GM19324 (cell line): ENCODE measurements around the gene ACSBG1.
A peak's percentile ranks its signal among the peaks of the same experiment; 100 is the strongest.

ENCODE experiments used
- ATAC-seq: cut with Tn5 transposase; IDR thresholded peaks from one replicate; pipeline ENCODE4 v1.9.1; 2021; ENCODE audit warnings: mild to moderate bottlenecking, moderate library complexity; ENCODE audit not compliant: unreplicated experiment, low FRiP score

Gene ACSBG1

DNA sequence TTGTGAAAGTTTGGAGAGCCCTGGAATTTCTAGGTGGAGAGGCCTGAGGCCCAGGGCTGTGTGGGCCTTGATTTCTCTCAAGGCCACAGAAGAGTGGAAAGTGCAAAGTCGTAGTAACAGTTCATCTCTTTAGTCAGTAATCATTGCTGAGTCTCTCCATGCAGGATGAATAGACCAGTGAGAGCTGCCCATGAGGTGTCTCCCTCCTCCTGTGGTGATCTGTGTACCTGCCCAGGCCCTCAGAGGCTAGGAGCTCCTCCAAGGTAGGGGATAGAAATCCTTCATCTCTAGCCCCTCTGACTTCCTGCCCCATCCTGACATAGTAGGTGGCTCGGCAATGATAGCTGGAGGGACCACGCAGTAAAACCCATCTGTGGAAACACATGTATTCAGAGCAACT lies 92.0 kb downstream of the ACSBG1 start:
- ATAC-seq = no peak

DNA sequence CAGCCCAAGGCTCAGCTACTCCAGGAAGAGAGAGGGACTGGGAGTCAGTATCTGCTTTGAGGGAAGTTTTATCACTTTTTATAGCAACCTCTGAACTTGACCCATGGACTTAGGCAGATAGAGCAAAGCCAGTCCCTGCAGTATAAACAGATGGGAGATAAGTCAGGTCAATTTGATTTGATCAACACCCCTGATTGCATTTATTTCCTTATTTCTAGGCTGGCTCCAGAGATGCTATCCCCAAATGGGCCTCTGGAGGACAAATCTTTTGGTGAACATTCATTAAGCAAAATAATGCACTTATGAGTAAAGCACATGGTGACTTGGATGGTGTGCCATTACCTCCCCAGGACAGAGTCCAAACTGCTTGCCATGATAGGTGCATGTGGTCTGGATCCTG lies 94.1 kb downstream of the ACSBG1 start:
- ATAC-seq = no peak

DNA sequence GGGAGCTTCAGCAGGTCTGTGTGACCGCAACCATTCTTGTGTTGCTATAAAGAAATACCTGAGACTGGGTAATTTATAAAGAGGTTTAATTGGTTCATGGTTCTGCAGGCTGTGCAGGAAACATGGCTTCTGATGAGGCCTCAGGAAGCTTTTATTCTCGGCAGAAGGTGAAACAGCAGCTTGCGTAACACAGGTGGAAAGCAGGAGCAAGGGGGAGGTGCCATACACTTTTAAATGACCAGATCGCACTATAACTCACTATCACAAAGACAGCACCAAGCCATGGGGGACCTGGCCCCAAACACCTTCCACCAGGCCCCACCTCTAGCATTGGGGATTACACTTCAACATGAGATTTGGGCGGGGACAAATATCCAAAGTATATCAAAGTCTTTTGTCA lies 94.8 kb downstream of the ACSBG1 start:
- no peak for ATAC-seq

DNA sequence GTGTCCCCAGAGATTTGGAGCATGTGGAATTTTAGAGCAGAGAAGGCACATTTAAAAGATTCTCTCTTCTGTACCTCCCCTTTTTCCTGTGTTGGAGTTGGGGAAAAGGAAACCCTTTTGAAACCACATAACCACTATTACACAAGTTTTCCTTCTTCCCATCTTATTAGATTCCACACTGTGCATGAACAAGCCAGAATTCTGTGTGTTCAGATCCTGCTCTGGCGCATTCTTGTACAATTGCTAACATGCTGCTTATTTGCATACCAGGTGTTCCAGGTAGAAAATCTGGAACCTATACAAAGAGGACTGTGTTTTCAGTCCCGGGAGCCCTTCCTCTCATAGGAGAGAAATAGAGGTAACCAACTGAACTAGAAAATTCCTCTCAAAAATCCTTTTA lies 100.6 kb downstream of the ACSBG1 start:
- ATAC-seq = no peak

DNA sequence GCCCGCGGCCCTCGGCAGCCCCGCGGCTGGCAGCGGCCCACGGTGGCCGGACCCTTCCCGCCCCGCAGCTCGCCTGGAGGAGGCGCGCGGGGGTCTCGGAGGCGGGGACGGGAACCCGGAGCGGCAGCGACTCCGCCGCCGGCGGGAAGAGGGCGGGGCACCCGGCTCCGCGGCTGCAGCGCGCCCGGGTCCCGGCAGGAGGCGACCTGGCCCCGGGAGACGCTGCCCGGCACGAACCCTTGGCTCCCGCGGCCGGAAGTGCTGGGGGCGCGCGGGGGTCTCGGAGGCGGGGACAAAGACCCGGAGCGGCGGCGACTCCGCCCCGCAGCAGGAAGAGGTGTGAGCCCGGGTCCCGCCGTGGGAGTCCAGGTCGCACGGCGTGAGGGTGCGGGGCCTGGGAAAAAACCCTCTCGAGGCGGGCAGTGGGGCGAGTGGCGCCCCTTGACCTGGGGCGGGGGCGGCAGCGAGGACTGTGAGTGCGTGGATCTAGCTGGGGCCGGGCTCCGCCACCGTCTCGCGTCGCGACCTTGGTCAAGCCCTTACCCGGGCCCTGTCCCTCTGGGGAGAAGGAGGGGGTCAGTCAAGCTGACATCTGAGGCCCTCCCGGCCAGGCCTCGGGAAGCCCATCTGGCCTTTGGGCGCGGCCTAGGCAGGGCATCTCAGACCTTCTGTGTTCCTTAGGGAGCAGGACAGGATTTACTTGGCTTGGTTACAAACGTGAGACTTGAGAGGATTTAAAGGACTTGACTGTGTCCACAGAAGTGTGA lies 102.9 kb downstream of the ACSBG1 start, which contains the start of gene CIB2:
Gene CIB2, minus strand, starts transcription at position 151 of the 767 bp plus-strand sequence. CDS start 230 bp downstream, outside the sequence.
- ATAC-seq = peak; percentile 75

DNA sequence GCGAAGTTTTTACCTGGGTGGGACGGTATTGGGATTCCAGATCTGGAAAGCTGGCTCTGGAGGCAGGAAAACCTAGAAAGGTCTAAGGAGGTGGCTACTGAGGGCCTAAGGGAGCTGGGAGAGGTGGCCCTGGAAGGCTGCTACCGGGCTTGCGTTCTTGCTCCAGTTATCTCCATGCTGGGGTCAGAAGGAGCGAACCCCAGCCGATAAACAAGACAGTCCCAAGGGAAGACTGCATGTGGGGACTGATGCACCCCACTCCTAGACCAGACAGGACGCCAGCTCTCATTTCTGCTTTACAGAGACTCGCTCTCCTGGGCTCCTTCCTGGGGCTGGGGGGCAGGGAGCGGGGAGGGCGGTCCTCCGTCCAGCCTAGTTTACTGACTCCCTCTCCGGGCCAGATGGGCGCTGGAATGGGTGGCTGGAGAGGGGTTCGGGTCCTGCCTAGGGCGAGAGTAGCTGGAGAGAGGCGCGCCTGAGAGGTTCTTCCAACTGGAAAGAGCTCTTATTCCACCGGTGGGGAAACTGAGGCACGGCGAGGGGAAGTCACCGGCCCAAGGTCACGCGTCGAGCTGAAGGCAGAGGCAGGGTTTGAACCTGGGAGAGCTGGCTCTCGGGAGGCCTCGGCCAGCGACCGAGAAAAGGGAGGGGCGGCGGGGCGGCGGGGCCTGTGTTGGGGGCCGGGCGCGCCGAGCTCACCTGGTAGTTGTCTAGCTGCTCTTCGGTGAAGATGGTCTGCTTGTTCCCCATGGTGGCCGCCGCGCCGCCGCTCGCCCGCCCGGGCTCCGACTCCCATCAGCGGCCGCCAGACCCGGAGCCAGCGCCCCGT lies 103.7 kb downstream of the ACSBG1 start:
- peak; percentile 50 for ATAC-seq

DNA sequence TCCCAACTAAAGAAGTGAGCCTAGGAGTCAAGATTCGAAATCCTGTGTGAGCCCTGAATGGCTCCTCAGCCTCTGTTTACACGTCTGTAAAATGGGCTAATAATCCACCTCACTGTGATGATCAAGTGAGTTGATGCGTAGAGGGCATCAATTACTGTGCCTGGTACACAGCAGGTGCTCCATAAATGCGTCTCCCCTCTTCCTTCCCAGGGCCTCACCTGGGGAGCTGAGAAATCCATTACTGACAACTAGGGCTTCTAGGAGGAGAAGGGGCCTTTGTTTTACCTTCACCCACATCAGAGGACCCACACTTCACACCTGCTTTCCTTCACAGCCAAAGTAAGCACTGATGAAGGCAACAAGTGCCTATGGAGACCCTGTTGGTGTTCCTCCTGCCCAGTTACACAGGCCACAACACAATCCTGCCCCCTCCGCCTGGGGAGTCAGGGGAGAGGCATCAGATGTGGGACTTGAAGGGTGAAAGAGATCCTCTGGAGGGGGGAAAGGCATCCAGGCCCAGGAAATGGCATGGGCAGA lies 104.5 kb downstream of the ACSBG1 start:
- no peak for ATAC-seq

DNA sequence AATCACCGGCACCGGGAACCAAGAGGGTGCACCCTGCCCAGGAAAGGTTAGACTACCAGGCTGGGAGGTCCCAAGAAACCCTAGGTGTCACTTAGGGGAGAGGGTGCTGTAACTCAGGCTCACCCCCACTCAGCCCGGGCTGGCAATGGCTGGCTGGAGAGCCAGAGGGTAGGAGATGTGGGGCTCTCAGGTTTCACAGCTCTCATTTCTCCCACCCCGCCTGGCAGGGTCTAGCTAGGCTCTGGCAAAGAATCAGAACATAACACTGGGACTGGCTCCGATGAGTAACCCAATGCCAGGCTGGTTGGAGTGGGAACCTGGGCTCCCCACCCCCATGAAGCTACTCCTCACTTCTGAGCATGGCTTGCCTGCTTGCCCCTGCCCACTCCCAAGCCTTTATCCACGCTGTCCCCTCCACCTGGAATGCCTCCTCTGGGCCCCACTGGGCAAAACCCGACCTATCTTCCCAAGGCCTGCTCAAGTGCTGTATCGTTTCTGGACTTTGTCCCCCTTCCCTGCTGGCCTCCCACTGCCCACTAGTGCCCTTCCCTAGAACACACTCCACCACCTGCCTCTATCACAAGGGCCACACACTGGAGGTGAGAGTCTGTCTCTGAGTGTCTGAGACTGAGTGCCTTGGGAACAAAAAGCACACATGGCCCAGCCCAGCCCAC lies 105.2 kb downstream of the ACSBG1 start:
- ATAC-seq = no peak

DNA sequence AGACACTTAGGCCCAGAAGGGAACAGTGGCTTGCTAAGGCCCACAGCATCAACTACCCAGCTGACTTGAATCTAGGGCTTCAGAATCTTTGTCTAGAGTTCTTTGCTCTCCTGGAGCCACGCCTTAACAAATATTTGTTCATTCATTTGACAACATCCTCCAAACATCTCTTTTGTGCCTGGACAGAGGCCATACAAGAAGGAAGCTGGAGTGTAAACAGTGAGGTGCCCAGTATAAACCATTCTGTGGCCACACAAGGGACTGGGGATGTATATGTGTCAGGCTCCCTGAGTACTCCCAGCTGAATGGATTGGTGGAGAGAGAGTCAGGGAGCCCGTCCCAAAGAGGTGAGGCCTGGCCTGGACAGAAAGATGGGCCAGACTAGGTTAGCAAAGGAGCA lies 106.5 kb downstream of the ACSBG1 start:
- no peak for ATAC-seq

DNA sequence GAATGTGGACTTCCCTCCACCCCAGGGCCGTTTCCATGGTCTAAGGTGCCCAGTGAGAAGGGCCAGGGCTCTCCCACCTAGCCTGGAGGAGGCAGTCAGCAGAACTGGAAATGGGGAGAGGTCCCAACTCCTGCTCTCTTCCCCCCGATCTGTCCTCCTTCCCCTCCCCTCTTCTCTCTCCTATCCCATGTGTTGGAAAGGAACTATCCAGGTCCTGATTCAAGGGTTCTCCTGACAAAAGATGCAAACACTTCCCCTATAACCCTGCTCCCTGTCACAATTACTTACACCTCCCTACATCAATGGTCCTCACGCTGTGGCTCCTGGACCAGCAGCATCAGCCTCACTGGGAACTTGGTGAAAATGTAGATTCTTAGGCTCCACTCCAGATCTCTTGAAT lies 109.1 kb downstream of the ACSBG1 start:
- no peak for ATAC-seq

DNA sequence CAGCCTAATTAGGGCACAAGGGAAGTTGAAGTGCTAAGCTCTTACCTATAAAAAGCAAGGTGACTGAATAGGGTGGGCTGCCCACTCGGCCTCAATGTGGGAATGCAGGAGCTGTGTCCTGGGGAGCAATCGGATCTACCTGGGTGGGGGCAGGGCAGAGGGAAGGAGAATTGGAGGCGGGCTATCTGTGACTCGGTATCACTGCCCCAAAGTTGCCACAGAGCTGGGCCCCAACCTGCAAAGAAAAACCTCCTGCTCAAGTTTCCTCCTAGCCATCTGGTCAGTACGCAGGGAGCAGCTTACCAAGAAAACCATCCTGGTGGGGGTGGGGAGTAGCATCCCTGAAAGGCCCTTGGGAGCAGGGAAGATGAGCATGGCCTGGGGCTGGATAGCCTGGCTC lies 113.8 kb downstream of the ACSBG1 start:
- ATAC-seq = no peak
